HG03342 (cell line): Measurements from ENCODE around the gene SLC2A5.
A peak's percentile ranks its signal among the peaks of the same experiment; 100 is the strongest.
"Not testable (repeated sequence)": the region's sequence is repeated elsewhere in the genome, so short reads cannot be mapped to it uniquely, and the experiment has no call there.

Experiments
- ATAC-seq: cut with Tn5 transposase; IDR thresholded peaks from one replicate; pipeline ENCODE4 v1.9.1; 2021; ENCODE audit warnings: mild to moderate bottlenecking, moderate library complexity; ENCODE audit not compliant: unreplicated experiment

The SLC2A5 gene, protein sequence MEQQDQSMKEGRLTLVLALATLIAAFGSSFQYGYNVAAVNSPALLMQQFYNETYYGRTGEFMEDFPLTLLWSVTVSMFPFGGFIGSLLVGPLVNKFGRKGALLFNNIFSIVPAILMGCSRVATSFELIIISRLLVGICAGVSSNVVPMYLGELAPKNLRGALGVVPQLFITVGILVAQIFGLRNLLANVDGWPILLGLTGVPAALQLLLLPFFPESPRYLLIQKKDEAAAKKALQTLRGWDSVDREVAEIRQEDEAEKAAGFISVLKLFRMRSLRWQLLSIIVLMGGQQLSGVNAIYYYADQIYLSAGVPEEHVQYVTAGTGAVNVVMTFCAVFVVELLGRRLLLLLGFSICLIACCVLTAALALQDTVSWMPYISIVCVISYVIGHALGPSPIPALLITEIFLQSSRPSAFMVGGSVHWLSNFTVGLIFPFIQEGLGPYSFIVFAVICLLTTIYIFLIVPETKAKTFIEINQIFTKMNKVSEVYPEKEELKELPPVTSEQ

DNA sequence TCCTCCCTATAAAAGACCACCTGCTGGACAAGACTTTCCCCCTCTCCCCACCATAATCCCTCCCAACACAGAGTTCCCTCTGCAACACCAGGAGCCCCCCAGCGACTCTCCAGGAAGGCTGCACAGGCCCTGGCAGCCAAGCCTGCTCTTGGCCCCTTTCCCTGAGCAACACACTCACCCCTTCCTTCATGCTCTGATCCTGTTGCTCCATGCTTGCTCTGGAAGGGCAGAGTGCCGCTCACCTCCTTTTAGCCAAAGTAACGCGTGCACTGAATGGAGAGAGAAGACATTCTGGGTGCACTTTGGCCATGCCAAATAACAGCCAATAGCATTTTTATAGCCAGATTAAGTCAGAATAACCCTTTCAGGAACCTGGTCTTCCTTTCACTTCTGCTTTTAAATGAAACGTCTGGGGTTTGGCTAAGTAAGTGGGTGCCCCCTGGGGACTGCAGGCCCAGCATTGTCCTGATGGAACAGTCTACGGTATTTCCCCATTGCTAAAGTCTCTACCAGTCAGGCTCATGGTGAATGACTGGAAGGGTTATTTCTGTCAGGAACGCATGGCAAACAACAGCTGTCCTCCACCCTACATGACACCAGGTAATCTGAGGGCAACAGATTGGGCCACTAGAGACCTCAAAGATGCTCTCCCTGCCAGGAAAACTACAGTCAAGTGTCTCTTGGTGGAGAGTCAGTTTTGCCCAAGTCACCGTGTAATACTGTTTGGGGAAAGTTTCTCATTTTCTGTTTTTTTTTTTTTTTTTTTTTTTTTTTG lies at the start of gene SLC2A5:
Gene SLC2A5, minus strand, starts transcription at position 310 of the 775 bp plus-strand sequence. Its CDS starts 99 bp downstream, at position 211.
- peak; percentile 85 for ATAC-seq

DNA sequence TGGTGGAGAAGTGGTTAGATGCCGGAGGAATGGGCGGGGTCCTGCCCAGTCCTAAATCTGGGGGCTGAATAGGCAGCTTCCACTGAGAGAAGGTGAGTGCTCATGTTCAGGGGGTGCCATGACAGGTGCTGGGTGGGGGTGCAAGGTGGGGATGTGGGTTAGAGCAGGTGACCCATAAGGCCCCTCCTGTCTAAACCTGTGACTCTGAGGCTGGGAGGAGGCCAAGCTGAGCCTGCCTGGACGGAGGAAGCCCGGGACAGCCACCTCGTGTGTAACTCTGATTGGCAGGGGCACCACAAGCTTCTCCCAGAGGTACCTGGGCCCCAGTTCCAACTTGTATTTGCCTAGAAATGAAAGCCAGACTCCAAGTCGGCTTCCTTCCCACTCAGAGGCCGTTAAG lies 48.8 kb upstream of the SLC2A5 start:
- no peak for ATAC-seq

- no peak for ATAC-seq
Measured at GRCh38 chr1:9115351-9116205, 46.1 kb upstream of the SLC2A5 start.

DNA sequence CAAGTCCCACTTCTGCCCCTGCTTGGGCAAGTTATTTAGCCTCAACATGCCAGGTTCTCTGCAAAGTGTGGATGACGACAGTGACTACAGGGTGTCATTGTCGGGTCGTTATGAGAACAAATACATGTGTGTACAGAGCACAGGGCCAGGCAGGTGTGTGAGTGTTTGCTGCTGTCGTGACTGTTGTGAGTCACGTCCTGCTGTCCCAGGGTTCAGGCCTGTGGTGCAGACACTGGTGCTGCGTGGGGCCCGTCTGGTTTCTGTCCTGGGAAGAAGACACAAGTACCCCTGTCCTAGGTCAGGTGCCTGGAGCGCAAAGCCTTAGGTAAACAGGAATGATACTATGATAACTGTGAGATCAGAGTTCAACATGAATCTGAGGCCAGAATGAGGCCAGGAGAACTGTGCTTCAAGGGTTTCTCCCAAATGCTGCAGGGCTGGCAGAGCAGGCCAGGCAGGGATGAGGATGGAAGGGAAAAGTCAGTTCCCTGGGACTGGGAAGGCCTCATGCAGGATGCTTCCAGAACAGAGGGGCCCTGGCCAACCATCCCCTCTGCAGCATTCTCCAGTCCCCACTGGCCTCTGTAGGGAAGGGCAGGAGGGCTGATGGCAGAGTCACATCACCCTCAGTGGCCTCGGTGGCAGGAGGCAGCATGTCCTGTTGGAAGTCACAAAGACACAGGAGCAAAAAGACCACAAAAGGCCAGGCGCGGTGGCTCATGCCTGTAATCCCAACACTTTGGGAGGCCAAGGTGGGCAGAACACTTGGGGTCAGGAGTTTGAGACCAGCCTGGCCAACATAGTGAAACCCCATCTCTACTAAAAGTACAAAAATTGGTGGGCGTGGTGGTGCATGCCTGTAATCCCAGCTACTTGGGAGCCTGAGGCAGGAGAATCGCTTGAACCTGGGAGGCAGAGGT lies 43.8 kb upstream of the SLC2A5 start:
- ATAC-seq, result no peak

- no peak for ATAC-seq
Measured at GRCh38 chr1:9111957-9112356, 42.5 kb upstream of the SLC2A5 start.

DNA sequence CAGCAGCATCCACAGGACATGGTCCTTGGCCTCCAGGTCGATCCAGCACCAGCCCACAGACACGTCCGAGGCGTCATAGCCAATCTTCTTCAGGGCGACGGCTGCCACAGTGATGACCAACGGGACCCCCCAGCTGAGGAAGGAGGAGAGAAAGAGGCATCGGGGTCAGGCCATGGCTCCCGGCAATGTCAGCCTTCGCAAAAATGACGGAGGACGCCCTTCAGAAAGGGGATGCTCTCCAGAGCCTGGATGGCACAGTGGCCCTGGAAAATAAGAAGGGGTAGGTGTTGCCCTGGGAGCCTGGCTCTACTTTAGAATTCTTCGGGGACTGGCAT lies 41.9 kb upstream of the SLC2A5 start:
- no peak for ATAC-seq

GRCh38 chr1:9110669-9111356 lies 41.4 kb upstream of the SLC2A5 start:
- no peak for ATAC-seq

DNA sequence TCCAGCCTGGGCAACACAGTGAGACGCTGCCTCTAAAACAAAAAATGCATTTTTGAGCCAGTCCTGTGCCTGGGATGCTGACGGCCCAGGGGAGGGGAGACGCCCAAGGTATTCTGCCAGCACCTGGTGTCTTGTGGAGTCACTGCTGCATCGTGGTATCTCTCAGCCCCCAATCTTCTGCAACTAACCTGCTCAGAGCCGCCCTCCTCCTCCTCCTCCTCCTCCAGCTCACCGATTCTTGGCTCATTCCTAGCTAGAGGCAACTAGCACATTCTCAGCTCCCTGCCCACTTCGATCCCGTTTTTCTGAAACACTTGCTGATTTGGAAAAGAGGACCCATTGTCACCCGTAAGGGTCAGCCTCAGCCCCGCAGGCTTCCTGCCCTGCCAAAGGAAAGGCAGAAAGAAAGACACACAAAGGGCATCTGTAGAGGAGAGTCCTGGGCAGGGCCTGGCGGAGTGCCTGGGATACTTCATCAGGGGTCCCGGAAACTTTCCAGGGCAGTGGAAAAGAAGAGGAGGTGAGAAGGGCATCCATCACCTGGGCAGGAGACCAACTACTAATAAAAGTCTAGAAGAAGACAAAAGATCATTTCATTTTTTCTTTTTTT lies 38.7 kb upstream of the SLC2A5 start:
- no peak for ATAC-seq

GRCh38 chr1:9107136-9107535 lies 37.7 kb upstream of the SLC2A5 start:
- ATAC-seq, result no peak

DNA sequence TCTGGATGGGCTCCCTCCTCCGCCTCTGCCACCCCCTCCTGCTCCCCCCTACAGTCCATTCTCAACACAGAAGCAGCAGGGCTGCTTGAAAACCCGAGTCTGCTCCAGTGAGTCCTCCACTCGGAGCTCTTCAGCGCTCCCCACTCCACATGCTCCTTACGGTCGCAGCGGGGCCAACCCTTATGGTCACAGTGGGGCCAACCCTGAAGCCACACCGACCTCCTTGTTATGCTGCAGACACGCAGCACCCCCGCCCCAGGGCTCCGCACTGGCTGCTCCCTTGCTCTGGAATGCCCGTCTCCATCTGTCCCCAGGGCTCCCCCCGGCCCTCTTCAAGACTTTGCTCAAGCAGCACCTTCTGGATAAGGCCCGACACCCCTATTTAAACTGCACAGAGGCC lies 36.9 kb upstream of the SLC2A5 start:
- no peak for ATAC-seq

- ATAC-seq, result no peak
Measured at GRCh38 chr1:9105336-9105867, 36.0 kb upstream of the SLC2A5 start.

DNA sequence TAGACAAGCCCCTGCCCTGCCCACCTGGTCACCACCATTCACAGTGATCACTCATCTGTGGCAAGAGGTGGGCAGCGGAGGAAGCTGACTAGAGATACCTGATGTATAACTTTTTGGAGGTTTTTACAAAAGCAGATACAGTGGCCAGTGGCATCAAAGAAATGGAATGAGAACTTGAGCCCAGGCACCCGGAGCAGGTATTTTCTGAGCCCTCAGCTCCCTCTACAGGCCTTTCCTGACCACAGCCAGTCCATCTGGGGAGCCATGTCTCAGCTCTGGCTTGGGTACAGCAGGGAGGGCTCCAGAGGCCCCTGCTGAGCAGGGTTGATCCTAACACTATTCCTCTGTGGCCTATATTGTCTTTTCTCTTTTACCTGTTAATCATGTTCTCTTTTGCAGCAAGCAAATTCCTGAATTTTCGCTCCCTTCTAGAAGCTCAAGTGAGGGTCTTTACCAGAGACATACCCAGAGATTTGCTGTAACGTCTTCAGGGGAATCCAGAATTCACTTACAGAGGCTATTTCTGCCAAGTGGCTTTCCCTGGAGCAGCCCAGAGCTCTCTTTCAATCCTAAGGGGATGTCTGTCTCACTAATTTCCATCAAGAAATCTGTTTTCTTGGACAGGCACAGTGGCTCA lies 32.2 kb upstream of the SLC2A5 start:
- no peak for ATAC-seq

DNA sequence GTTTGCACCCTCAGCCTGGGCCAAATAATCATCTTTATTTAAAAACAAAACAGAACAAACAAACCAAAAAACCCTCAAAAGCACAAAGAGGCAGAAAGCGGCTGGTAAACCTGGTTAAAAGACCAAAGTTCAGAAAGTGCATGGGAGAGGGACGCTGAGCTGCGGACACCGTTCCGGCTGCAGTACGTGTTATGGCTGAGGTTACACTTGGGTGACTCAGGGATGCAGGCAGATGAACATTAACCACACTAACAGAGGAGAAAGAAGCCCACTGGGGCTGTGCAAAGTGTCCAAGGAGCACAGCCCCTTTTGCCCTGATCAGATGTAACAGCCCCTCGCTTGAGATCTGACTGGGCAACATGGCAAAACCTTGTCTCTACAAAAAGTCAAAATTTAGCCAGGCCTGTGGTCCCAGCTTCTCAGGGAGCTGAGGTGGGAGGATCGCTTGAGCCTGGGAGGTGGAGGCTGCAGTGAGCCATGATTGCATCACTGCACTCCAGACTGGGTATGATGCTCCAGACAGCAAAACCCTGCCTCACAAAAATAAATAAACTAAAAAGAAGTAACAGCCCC lies 31.1 kb upstream of the SLC2A5 start:
- ATAC-seq, result no peak

GRCh38 chr1:9099555-9099954 lies 30.1 kb upstream of the SLC2A5 start:
- no peak for ATAC-seq

- no peak for ATAC-seq
Measured at GRCh38 chr1:9097947-9098705, 28.7 kb upstream of the SLC2A5 start.

DNA sequence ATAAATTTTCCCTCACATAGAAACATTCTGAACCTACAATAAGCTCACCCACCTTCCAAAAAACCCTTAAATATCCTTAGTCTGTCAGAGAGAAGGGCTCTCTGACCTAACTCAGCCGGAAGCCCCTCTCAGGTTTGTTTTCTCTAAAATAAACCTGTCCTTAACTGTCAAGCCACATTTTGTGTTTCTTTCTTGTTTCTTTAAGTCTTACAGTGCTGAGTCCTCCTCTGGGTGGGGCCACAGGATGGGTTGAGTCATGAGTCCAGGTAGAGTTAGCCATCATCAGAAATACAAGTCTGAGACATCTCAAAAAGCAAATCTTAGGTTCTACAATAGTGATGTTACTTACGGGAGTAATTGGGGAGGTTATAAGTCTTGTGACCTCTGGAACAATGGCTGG lies 26.4 kb upstream of the SLC2A5 start:
- no peak for ATAC-seq

GRCh38 chr1:9093996-9094595 lies 24.7 kb upstream of the SLC2A5 start:
- not testable (repeated sequence) for ATAC-seq
